Posterior cingulate gyrus (tissue), 11 donors: Measurements from ENCODE around the gene ZG16B.

Source experiments
- DNase-seq, 10 donors: peaks; one replicate each; pipeline versions ENCODE4 v3.0.0 to v3.0.0-alpha.2; 2020 to 2021; ENCODE audit warnings: mixed read lengths in 3 of 10
- intact Hi-C: fragments of 100-400 bp; cut with DNase I; formaldehyde crosslinking; loops from one replicate; pipeline ENCODE4 v1.15.1; 2023

ZG16B gene

DNA sequence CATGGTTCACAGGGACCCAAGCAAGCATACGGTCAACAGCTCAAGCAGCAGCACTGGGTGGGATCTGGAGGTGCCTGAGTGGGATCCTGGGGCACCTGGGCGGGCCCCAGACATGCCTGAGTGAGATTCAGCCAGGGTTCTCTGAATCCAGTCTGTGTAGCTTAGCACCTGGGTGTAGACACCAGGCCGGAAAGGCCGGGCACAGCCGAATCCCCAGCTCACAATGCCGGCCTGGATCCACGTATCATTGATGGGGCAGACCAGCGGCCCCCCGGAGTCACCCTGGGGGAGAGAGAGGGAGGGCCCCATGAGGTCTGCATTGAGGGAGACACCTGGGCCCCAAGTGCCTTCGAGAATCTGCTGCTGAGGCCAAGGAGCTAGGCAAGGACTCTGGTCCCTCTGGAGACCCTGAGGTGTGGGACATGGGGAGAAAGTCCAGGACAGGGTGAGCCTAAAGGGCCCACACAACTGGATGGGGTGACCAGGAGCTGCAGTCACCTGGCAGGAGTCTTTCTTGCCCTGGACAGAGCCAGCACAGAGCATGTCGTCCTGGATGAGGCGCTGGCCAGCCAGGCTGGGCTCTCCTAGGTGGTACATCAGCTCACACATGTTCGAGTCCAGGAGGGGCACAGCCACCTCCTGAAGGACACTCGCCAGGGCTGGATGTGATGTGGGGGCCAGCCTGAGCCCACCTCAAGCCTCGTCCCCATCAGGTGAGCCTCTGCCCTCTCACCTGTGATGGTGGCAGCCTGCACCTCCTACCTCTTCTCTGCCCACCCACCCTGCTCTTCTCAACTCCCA, 9.7 kb downstream of the ZG16B start:
- peak in 3 of 10 donors; percentile 42 to 70 (median 55) for DNase-seq
- intact Hi-C loops, result no loop called here

DNA sequence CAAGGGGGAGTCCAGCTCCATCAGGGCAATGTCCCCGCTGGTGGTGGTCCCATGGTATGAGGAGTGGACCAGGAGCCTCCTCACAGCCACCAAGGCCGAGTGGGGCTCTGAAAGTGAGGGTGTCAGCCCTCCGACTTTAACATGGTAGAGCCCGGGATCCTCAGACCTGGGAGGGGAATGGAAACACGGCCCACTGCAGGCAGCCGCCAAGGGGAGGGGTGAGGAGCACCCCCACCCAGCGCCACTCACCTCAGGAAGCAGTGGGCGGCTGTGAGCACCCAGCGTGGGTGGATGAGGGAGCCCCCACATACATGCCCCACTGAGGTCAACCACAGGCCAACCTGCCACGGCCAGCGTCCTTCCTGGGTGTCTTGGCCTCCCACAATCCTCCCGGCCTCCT, 10.8 kb downstream of the ZG16B start:
- DNase-seq, result peak in 3 of 10 donors; percentile 43 to 72 (median 50)
- intact Hi-C loops, result no loop called here

DNA sequence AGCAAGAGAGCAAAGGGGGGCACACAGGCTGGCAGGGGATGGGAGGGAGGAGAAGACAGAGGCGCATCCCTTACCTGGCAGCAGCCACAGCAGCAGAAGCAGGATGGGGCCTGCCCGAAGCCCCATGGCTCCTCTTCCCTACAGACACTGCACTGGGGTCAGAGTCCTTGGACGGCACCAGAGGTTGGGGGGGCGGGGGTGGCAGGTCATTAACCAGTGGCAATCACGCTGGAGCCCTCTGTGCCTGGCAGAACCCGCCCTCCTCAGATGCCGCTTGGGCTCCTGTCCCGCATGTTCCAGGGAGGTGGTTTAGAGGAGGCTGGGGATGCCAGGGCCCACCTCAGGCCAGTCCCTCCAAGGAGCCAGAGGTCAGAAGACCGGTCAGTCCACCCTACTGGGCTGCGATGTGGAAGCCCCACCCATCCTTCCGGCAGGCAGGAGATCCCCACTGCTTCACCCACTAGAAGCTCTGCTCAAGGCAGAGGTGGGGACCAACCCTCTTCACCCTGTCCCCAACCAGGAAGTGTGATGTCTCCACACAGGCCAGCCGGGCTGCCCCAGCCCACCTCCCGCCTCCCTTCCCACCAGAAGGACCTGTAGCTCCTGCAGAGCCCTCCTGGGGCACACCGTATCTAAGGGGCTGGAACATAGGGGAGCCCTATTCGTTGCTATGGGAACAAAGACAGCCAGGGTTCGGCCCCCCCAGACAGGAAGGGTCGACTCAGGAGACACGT, 11.7 kb downstream of the ZG16B start:
- intact Hi-C loops, result no loop called here
- peak in 3 of 10 donors; percentile 37 to 72 (median 64) for DNase-seq

DNA sequence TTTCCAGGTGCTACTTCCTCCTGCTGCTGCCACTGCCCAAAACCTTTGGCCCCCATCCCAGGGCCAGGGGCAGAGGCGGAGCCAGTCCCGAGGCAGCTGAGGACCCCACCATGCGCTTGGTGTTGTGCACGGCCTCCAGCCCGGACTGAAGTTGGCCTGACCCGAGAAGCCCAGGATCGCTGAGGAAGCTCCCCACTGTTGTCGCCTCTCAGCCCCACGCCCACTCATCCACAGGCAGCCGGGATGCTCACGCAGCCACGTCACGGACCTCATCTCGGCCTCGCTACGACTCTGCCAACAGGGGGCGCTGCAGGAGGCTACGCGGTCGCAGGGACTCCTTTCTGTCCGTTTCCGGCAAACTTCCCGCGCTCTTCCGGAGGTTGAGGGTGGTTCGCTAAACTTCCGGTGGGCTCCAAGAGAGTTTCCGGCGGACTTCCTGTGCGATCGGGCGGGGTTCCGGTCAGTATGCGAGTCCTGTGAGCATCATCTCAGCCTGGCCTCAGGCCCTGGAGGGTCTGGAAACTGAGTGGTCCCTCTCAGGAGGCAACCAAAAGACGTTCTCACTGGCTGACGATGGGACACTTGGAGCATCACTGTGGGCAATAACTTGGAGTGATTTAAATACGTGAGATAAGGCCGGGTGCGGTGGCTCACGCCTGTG, 12.4 kb downstream of the ZG16B start:
- intact Hi-C loops, result no loop called here
- DNase-seq, result peak in 4 of 10 donors; percentile 60 to 90 (median 79)

DNA sequence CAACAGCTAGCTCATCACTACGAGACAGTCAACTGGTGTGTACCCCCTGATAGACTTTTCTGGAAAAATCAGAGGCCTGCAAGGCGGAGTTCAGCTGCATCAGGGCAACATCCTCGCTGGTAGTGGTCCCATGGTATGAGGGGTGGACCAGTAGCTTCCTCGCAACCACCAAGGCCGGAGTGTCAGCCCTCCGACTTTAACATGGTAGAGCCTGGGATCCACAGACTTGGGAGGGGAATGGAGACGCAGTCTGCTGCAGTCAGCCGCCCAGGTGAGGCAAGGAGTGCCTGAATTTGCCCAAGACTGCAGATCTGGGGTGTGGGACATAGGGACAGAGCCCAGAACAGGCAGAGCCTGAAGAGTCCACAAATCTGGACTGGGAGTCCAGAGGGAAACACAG, 13.4 kb downstream of the ZG16B start:
- DNase-seq, result peak in 3 of 10 donors; percentile 35 to 56 (median 52)
- intact Hi-C loops, result no loop called here

DNA sequence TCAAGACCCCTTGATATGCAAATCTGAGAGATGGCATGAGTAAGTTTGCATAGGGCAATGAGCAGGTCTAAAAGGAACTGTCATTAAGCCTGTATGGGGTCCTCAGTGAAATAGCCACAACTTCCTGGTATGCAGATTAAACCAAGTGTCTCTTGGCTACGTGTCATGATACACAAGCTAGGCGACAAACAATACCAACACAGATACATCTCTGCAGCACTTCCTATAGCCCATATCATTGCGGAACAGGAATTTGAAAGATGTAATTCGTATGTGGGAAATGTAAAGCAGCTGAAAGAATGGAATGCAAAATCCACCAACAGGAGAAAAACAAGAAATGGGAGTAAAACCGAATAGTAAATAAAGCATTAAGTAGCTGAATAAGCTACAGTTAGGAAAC, 15.0 kb downstream of the ZG16B start:
- intact Hi-C loops, result no loop called here
- DNase-seq, result no peak

DNA sequence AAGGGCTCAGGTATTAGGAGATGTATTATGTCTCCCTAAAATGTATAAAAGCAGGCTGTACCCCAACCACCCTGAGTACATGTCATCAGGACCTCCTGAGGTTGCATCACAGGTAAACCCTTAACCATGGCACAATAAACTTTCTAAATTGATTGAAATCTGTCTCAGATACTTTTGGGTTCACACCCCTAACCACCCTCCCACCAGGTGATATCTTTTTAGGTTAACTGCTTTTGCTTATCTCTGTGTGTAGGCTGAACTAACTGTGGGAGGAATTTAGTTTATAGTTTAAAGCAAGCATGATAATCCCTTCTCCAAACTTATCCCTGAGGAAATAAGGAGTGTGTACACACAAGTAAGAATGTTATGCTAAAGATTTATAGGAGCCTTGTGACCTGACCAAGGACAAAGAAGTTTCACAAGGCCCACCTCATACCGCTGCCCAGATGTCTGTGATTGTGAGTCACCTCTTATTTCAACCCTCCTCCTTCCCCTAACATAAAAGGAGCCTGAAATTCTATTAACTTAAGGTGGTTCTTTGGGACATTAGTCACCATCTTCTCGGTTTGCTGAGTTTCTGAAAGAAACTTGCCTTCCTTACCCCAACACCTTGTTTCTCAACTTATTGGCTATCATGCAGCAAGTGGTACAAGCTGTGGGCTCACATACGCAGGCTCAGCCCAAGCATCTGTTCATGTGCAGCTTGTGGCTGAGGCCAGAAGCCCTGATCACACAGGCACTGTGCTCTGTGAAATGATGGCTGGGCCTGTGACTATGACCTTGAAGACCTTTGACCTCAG, 16.6 kb downstream of the ZG16B start:
- DNase-seq, result no peak
- intact Hi-C loops, result no loop called here

DNA sequence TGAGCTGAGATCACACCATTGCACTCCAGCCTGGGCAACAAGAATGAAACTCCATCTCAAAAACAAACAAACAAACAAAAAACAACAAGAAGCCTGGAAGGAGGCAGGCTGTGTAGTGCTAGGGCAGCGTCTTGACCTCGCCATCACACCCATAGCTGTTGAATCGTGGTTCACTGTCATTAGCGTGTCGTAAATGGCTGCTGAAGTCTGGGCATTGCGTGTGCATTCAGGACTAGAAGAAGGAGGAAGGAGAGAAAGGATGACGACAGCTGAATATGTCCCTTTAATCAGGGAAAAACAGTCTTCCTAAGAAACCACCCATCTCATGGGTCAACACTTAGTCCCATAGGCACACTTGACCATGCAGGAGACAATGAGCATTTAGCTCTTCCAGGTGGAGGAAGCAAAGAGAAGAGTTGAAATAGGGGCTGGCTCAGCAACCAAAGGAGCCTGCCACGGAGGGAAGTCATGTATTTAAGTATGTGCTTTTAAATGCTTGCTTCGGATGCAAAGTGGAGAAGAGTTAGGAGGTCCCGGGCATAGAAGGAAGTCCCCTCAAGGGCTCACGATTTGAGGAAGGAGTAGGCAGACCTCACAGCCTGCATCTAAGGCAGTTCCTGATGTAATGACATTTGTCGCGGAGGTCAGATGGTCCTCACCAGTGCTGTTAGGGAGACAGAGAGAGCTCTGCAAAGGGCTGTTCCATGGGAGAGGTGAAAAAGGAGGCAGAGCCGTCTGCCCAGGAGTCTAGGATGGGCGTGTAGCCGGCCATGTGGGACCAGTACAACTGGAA, 19.0 kb downstream of the ZG16B start:
- intact Hi-C loops, result no loop called here
- no peak for DNase-seq

DNA sequence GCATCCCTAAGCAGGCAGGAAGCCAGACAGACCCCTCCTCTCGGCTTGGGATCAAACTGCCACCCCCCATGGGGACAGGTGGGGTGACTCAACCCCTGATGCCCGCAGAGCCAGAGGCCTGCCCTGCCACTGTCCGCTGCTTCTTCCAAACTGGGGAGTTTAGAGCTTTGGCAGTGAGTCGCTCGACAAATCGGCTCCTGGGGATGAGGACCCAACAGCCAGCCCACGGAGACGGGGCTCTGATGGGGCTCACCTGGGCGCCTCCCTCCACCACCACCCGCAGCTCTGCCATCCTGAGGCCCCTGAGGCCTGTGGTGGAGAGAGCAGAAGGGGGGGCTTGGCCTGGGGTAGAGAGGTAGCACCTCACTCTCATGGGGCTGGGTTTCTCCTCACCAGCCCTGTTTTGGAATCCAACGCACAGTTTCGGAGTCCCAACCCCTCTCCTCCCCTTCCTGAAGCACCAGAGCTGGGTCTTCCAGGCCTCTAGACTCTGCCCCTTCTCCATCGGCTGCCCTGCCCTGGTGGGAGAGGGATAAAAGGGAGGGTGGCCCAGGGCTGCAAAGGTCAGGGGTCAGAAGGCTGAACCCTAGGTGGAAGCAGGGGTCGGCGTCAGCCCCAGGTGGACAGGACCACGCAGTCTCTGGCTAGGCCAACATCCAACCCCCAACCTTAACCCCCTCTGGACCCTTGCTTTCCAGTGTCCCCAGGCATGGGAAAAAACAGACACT, 22.1 kb downstream of the ZG16B start:
- intact Hi-C loops, result no loop called here
- DNase-seq, result peak in 1 of 10 donors; percentile 66

DNA sequence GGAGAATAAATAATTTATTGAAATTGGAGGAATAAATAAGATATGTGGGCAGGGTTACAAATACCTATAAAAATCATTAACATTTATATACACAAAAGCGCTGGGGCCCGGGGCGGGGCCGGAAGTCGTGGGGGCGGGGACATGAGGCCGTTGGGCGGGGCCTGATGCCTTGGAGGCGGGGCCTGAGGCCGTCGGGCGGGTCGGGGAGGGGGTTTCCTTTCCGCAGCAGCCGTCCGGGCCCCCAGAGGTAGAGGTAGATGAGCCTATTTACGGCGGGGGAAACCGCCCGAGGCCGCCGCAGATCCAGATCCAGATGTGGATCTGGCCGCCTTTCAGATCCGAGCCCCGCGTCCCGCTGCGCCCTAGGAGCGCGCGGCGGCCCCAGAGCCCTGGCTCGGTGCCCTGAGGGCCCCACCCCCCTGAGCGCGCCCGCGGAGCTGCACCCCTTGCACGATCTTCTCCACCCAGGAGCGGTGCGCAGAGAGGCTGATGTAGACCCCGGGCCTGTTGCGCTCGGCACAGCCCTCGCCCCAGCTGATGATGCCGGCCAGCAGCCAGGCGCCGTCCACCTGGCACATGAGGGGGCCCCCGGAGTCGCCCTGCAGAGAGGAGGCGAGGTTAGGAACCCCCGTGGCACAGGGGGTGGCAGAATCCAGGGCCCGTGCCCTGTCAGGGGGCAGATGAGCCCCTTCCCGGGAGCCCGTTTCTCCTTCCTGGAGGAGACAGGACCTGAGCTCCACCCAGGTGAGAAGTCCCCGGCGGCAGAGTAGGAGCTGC, 22.8 kb downstream of the ZG16B start:
- DNase-seq, result peak in 1 of 10 donors; percentile 64
- intact Hi-C loops, result no loop called here

DNA sequence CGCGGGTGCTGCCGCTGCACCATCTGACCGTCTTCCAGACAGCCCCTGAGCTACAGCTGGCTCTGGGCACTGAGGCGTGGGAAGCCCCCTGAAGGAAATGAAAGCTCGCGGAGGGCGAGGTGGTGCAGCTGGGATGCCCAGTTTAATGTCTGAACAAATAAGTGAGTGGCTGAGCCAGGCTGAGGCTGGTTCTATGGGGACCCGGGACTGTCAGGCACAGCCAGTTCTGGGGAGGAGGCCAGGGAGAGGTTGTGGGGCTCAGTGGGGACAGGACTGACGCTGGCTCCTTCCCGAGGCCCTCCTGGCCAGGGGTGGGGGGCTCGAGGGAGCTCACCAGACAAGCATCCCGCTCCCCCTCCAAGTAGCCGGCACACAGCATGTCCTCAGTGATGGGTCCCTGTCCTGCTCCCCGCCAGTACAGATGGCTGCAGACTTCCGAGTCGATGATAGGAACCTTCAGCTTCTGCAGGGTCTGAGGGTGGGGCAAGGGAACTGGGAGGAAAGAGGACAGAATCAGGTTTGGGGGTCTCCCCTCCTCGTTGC, 23.5 kb downstream of the ZG16B start:
- intact Hi-C loops, result no loop called here
- peak in 1 of 10 donors; percentile 46 for DNase-seq

DNA sequence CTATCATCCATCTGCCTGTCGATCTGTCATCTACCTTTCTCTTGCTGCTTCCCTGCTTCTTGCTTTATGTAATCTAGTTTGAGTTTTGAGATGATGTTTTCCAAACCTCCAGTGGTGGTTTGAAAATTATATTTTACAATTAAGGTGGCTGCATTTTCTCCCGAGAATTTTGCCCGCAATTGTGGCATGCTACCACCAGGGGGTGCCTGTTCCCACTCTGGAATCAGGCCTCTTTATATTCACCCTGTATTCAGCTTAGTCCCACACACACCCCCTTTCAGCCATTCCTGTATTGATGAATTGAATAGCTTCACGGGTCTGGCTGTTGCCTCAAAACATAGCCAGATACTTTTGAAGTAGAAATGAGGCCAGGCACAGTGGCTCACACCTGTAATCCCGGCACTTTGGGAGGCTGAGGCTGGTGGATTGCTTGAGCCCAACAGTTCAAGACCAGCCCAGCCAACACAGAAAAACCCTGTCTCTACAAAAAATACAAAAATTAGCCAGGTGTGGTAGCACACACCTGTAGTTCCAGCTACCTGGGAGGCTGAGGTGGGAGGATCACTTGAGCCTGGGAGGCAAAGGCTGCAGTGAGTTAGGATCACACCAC, 24.7 kb downstream of the ZG16B start:
- DNase-seq, result no peak

DNA sequence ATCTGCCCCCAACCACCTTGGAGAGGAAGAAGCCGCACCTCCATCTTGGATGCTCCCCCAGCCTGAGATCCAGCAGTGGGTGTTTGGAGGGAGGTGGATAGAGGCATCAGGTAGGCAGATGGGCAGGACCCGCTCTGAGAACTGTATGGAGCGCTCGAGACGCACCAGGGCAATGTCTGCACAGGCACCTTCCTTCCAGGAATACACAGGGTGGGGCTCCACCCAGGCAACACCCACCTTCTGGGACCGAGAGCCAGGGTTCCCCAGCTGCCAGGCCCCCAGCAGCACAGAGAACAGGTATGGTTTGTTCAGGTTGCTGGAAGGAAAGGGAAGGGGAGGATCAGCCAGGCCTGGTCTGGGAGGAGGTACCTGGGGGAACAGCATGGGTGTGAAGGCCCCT, 25.4 kb downstream of the ZG16B start:
- peak in 2 of 10 donors; percentile 10 to 59 for DNase-seq
- intact Hi-C loops, result no loop called here

More for the DNA sequence above, 24.7 kb downstream of the ZG16B start:
- intact Hi-C loops, result no loop called here

DNA sequence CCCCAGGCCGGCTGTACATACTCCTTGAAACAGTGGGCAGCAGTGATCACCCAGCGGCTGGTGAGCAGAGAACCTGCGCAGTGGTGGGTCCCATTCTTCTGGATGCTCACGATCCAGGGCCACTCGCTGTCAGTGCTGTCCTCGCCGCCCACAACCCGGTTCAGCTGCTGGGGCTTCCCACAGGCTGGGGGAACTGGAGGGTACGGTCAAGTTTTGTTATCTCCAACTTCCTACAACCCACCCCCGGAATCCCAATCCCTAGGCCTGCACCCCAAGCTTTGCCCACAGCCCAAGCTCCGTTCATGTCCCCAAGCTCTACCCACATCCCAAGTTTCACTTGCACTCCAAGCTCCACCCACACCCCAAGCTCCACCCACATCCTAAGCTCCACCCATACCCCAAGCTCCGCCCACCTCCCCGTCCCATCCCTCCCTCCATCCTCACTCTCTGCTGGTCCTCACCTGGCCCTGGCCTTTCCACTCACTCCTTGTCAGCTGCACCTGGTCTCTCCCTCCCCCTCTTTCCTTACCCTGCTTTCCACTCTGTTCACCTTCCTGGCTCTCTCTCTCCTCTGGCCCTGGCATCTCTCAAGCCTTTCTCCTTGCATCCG, 26.1 kb downstream of the ZG16B start:
- intact Hi-C loops, result no loop called here
- peak in 1 of 10 donors; percentile 43 for DNase-seq

DNA sequence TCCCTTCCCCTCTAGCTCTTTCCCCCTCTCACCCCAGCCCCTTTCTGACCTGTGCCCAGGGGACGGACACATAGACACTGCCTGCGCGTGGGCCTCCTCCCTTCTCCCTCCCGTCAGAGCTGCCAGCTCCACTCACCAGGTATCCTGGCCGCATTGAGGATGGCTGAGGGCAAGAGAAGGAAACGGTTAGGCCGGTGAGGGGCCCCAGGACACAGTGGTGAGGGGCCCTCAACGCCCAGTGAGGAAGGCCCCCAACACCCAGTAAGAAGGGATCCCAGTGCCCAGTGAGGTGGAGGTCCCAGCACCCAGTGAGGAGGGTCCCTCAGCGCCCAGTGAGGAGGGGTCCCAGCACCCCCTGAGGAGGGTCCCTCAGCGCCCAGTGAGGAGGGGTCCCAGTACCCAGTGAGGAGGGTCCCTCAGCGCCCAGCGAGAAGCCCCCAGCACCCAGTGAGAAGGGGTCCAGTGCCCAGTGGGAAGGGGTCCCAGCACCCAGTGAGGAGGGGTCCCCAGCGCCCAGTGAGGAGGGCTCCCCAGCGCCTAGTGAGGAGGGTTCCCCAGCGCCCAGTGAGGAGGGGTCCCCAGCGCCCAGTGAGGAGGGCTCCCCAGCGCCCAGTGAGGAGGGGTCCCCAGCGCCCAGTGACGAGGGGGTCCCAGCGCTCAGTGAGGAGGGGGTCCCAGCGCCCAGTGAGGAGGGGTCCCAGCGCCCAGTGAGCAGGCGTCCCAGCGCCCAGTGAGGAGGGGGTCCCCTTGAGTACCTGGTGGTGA, 26.8 kb downstream of the ZG16B start:
- peak in 1 of 10 donors; percentile 42 for DNase-seq
- intact Hi-C loops, result no loop called here
